Kidney (tissue), 14 donors: ENCODE measurements around the gene FAM219A. TPM values are rescaled to one million over a fixed set of nuclear protein-coding genes. Genes with fewer than 3 reads are reported as not detected.
"Not testable (repeated sequence)": the region's sequence is repeated elsewhere in the genome, so short reads cannot be mapped to it uniquely, and the experiment has no call there.

ENCODE experiments used
- DNase-seq, 5 donors: peaks; one replicate each; pipeline ENCODE4 v3.0.0-alpha.2; 2013 to 2020
- FAIRE-seq: peaks from 2 replicates; lab custom pipeline; 2012; peaks lifted over from hg19 to GRCh38; lab: Jason Lieb, UNC
- H3K27ac ChIP-seq, 2 donors: one replicate each; pipeline ENCODE4 v1.7.0; 2013; ENCODE audit warnings: low read depth in 2 of 2, low read length in 2 of 2, inconsistent platforms in 1 of 2
- H3K27me3 ChIP-seq: one replicate; pipeline ENCODE4 v1.7.1; 2013; ENCODE audit warnings: low read length, inconsistent platforms; ENCODE audit not compliant: control insufficient read depth, insufficient read depth
- H3K36me3 ChIP-seq, 3 donors: one replicate each; pipeline versions ENCODE4 v1.7.0 to v1.7.1; 2013; ENCODE audit warnings: low read length in 3 of 3, control low read depth in 1 of 3, inconsistent platforms in 1 of 3; ENCODE audit not compliant: insufficient read depth in 3 of 3, control insufficient read depth in 2 of 3
- H3K4me1 ChIP-seq, 3 donors: one replicate each; pipeline versions ENCODE4 v1.7.0 to v1.7.1; 2013; ENCODE audit warnings: low read length in 3 of 3, inconsistent platforms in 1 of 3, low read depth in 1 of 3; ENCODE audit not compliant: control insufficient read depth in 2 of 3, insufficient read depth in 2 of 3
- H3K4me3 ChIP-seq, 3 donors: one replicate each; pipeline versions ENCODE4 v1.7.0 to v1.8.1; 2013; ENCODE audit warnings: low read length in 3 of 3, control low read depth in 1 of 3, inconsistent platforms in 1 of 3
- H3K9ac ChIP-seq, 3 donors: one replicate each; pipeline versions ENCODE4 v1.7.0 to v1.7.1; 2013; ENCODE audit warnings: low read length in 3 of 3, control low read depth in 1 of 3, inconsistent platforms in 1 of 3
- H3K9me3 ChIP-seq, 3 donors: one replicate each; pipeline versions ENCODE4 v1.7.0 to v1.7.1; 2013; ENCODE audit warnings: low read length in 3 of 3, control low read depth in 1 of 3, inconsistent platforms in 1 of 3; ENCODE audit not compliant: control insufficient read depth in 2 of 3, insufficient read depth in 1 of 3
- intact Hi-C: fragments of 100-400 bp; cut with DNase I; formaldehyde crosslinking; loops from one replicate; pipeline ENCODE4 v1.11.1; 2022
- polyA plus RNA-seq: library from polyadenylated mRNA; stranded (reverse); fragments of 350-450 nt; fragmentation: Illumina TruSeq; extraction: RNeasy Lipid Tissue Mini Kit (QIAGEN cat#74804); gene quantifications from one replicate; pipeline ENCODE4 v1.2.3, GENCODE V29; 2014; ENCODE audit warnings: low read depth, low replicate concordance; ENCODE audit not compliant: insufficient read depth
- total RNA-seq: library from RNA; stranded (reverse); fragmentation: NEBNext Ultra II Directional; extraction: Animal tissue kit (Norgen Biotek cat#: 25700); gene quantifications from one replicate; pipeline ENCODE4 v1.2.1, GENCODE V29; 2021
- TF ChIP-seq, protein P1 (sequence below): IDR thresholded peaks from 3 replicates; pipeline ENCODE4 v1.5.1; 2012; ENCODE audit warnings: mild to moderate bottlenecking, moderate library complexity, borderline replicate concordance; ENCODE audit not compliant: insufficient read depth; ENCODE audit errors: extremely low read depth
- donor health status: control.
- donor health status: control.
- donor health status: control.
- donor health status: control.
- donor health status: control.
- donor health status: DM: yes; HTN: yes; CAD: no.
- donor health status: Normal renal cell carcinoma (clear cell type).

FAM219A gene
- total and polyA plus RNA-seq, 2 donors from 2014 or later, result 8.7 to 21.1 TPM

- Histone ChIP-seq H3K36me3 (no peaks in the 10 kb centered on the region), H3K4me3 (no peak overlapping the region), H3K9ac (no peak overlapping the region), H3K27me3 (no peaks in the 10 kb centered on the region), H3K27ac (no peak overlapping the region), H3K4me1 (peaks cover 0 to 2% (median 0%) of the 10 kb centered on the region in 3 donors), H3K9me3 (no peaks in the 10 kb centered on the region)
- TF ChIP-seq, protein P1, sequence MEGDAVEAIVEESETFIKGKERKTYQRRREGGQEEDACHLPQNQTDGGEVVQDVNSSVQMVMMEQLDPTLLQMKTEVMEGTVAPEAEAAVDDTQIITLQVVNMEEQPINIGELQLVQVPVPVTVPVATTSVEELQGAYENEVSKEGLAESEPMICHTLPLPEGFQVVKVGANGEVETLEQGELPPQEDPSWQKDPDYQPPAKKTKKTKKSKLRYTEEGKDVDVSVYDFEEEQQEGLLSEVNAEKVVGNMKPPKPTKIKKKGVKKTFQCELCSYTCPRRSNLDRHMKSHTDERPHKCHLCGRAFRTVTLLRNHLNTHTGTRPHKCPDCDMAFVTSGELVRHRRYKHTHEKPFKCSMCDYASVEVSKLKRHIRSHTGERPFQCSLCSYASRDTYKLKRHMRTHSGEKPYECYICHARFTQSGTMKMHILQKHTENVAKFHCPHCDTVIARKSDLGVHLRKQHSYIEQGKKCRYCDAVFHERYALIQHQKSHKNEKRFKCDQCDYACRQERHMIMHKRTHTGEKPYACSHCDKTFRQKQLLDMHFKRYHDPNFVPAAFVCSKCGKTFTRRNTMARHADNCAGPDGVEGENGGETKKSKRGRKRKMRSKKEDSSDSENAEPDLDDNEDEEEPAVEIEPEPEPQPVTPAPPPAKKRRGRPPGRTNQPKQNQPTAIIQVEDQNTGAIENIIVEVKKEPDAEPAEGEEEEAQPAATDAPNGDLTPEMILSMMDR, result no peak
- FAIRE-seq, result no peak
- intact Hi-C loops, result loop anchor here (10.0 kb wide), 1 partner anchor 55 kb away; no protein-coding TSS in a partner anchor
- DNase-seq, result no peak
Observed at GRCh38 chr9:34440017-34440416, 18.4 kb downstream of the FAM219A start.

GRCh38 chr9:34438465-34438864 lies 19.9 kb downstream of the FAM219A start:
- H3K36me3 ChIP-seq, intact Hi-C loops, H3K27ac ChIP-seq, H3K9ac ChIP-seq, H3K27me3 ChIP-seq, FAIRE-seq, DNase-seq, H3K4me1 ChIP-seq, H3K9me3 ChIP-seq, H3K4me3 ChIP-seq: not testable (repeated sequence)

DNA sequence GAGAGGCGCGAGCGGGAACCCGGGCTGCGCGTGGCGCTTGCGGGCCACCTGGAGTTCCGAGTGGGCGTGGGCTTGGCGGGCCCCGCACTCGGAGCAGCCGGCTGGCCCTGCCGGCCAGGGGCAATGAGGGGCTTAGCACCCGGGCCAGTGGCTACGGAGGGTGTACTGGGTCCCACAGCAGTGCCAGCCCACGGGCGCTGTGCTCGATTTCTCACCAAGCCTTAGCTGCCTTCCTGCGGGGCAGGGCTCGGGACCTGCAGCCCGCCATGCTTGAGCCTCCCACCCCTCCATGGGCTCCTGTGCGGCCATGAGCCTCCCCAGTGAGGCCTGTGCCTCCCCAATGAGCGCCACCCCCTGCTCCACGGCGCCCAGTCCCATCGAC lies 20.5 kb downstream of the FAM219A start:
- H3K4me1 ChIP-seq, H3K9me3 ChIP-seq, H3K27me3 ChIP-seq, intact Hi-C loops, H3K36me3 ChIP-seq, H3K4me3 ChIP-seq, H3K9ac ChIP-seq, FAIRE-seq, H3K27ac ChIP-seq: not testable (repeated sequence)
- DNase-seq, result peak in 1 of 5 donors; percentile 63

- intact Hi-C loops, result no loop called here
Observed at GRCh38 chr9:34437006-34437925, 21.1 kb downstream of the FAM219A start.

More at GRCh38 chr9:34437006-34437925, 21.1 kb downstream of the FAM219A start:
- no peak overlapping the region for H3K9ac ChIP-seq
- H3K27ac ChIP-seq, result no peak overlapping the region
- TF ChIP-seq, protein P1, result peak; percentile 83
- H3K36me3 ChIP-seq, result no peaks in the 10 kb centered on the region
- DNase-seq (peak in 4 of 5 donors; percentile 50 to 91 (median 74)), FAIRE-seq (no peak)
- H3K4me3 ChIP-seq, result no peak overlapping the region
- H3K27me3 ChIP-seq, result no peaks in the 10 kb centered on the region
- peaks cover 0 to 2% (median 0%) of the 10 kb centered on the region in 3 donors for H3K4me1 ChIP-seq
- no peaks in the 10 kb centered on the region for H3K9me3 ChIP-seq
